HL-60 (cell line): Measurements from ENCODE around the gene WIF1.

Experiments used
- DNase-seq, 2 experiments: peaks; one replicate each; pipeline ENCODE4 v3.0.0-alpha.2; 2010 to 2020; ENCODE audit warnings: low read depth in 1 of 2, low spot score in 1 of 2
- H3K27ac ChIP-seq: fragments of 250-450 bp; sonication (Bioruptor Pico); replicated peaks from 2 replicates; pipeline ENCODE4 v1.5.1; 2020; ENCODE audit warnings: mild to moderate bottlenecking, moderate library complexity
- H3K27me3 ChIP-seq: fragments of 250-450 bp; sonication (Bioruptor Pico); 2 replicates; pipeline ENCODE4 v1.5.1; 2021; ENCODE audit warnings: mild to moderate bottlenecking, moderate library complexity; ENCODE audit not compliant: insufficient read depth, poor library complexity, severe bottlenecking
- H3K4me3 ChIP-seq: replicated peaks from 2 replicates; pipeline ENCODE4 v1.5.1; 2011; ENCODE audit warnings: mild to moderate bottlenecking, control low read depth, low read length; ENCODE audit not compliant: insufficient read depth
- GABPA ChIP-seq: IDR thresholded peaks from 2 replicates; pipeline ENCODE4 v1.6.1; 2012; ENCODE audit warnings: low read depth
- POLR2AphosphoS5 ChIP-seq: IDR thresholded peaks from 2 replicates; pipeline ENCODE4 v1.6.1; 2012; ENCODE audit warnings: low read depth
- SPI1 ChIP-seq: IDR thresholded peaks from 2 replicates; pipeline ENCODE4 v1.6.1; 2012; ENCODE audit warnings: low read depth, mild to moderate bottlenecking, borderline replicate concordance
- TF ChIP-seq, protein P1 (sequence below): IDR thresholded peaks from one replicate; pipeline ENCODE4 v1.5.1; 2011; ENCODE audit warnings: low read length, control low read depth, inconsistent platforms; ENCODE audit not compliant: insufficient read depth
- TF ChIP-seq, protein P2 (sequence below): IDR thresholded peaks from 2 replicates; pipeline ENCODE4 v1.6.1; 2012; ENCODE audit warnings: low read depth; ENCODE audit not compliant: insufficient replicate concordance

The WIF1 gene

GRCh38 chr12:65168681-65169319, 47.7 kb upstream of the WIF1 start:
- Histone ChIP-seq H3K27me3 (no peaks in the 10 kb centered on the region), H3K27ac (peak overlapping the region; percentile 77), H3K4me3 (peak overlapping the region; percentile 77)
- TF ChIP-seq SPI1, result no peak
- TF ChIP-seq, protein P1, sequence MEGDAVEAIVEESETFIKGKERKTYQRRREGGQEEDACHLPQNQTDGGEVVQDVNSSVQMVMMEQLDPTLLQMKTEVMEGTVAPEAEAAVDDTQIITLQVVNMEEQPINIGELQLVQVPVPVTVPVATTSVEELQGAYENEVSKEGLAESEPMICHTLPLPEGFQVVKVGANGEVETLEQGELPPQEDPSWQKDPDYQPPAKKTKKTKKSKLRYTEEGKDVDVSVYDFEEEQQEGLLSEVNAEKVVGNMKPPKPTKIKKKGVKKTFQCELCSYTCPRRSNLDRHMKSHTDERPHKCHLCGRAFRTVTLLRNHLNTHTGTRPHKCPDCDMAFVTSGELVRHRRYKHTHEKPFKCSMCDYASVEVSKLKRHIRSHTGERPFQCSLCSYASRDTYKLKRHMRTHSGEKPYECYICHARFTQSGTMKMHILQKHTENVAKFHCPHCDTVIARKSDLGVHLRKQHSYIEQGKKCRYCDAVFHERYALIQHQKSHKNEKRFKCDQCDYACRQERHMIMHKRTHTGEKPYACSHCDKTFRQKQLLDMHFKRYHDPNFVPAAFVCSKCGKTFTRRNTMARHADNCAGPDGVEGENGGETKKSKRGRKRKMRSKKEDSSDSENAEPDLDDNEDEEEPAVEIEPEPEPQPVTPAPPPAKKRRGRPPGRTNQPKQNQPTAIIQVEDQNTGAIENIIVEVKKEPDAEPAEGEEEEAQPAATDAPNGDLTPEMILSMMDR, result no peak
- no peak for TF ChIP-seq POLR2AphosphoS5
- TF ChIP-seq, protein P2, sequence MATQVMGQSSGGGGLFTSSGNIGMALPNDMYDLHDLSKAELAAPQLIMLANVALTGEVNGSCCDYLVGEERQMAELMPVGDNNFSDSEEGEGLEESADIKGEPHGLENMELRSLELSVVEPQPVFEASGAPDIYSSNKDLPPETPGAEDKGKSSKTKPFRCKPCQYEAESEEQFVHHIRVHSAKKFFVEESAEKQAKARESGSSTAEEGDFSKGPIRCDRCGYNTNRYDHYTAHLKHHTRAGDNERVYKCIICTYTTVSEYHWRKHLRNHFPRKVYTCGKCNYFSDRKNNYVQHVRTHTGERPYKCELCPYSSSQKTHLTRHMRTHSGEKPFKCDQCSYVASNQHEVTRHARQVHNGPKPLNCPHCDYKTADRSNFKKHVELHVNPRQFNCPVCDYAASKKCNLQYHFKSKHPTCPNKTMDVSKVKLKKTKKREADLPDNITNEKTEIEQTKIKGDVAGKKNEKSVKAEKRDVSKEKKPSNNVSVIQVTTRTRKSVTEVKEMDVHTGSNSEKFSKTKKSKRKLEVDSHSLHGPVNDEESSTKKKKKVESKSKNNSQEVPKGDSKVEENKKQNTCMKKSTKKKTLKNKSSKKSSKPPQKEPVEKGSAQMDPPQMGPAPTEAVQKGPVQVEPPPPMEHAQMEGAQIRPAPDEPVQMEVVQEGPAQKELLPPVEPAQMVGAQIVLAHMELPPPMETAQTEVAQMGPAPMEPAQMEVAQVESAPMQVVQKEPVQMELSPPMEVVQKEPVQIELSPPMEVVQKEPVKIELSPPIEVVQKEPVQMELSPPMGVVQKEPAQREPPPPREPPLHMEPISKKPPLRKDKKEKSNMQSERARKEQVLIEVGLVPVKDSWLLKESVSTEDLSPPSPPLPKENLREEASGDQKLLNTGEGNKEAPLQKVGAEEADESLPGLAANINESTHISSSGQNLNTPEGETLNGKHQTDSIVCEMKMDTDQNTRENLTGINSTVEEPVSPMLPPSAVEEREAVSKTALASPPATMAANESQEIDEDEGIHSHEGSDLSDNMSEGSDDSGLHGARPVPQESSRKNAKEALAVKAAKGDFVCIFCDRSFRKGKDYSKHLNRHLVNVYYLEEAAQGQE, result no peak
- TF ChIP-seq GABPA, result no peak
- no peak for DNase-seq

DNA sequence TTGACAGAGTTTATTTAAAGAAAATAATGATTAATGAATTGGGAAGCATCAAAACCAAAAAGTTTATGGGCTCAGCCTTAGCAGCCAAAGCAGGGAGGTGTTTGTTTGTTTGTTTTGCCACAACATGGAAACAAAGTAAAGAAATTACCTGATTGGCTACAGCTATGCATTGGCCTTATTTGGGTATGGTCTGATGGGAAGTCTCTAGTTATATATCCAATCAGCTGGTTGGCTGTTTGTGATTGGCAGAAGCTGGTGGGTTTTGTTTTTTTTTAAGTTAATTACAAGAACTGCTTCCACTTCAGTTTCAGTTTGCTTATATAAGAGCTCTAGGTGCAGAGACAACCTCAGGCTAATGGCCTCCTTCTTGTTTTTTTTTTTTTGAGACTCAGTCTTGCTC, 43.7 kb upstream of the WIF1 start:
- no peak overlapping the region for H3K4me3 ChIP-seq
- DNase-seq, result no peak
- H3K27me3 ChIP-seq, result no peaks in the 10 kb centered on the region
- TF ChIP-seq POLR2AphosphoS5, result no peak
- TF ChIP-seq, protein P2, result no peak
- no peak overlapping the region for H3K27ac ChIP-seq

GRCh38 chr12:65164244-65164643, 43.1 kb upstream of the WIF1 start:
- DNase-seq, result no peak
- no peak overlapping the region for H3K4me3 ChIP-seq
- TF ChIP-seq, protein P1, result no peak
- TF ChIP-seq, protein P2, result no peak
- TF ChIP-seq SPI1 (no peak), GABPA (no peak), POLR2AphosphoS5 (no peak)
- H3K27ac ChIP-seq, result no peak overlapping the region
- no peaks in the 10 kb centered on the region for H3K27me3 ChIP-seq
